Jurkat, Clone E6-1 (cell line): ENCODE results near the gene TALDO1.

Source experiments
- DNase-seq: peaks from one replicate; pipeline ENCODE4 v3.0.0-alpha.2; 2011; ENCODE audit warnings: low read depth, low spot score
- H3K4me3 ChIP-seq: 2 replicates; pipeline ENCODE4 v1.5.1; 2011; ENCODE audit warnings: mild to moderate bottlenecking, low read length, control low read depth, moderate library complexity

The TALDO1 gene

GRCh38 chr11:763549-764321, 16.5 kb downstream of the TALDO1 start:
- no peak for DNase-seq
- no peak overlapping the region for H3K4me3 ChIP-seq

- H3K4me3 ChIP-seq: no peak overlapping the region
- DNase-seq: no peak
Observed at GRCh38 chr11:764322-765024, 17.2 kb downstream of the TALDO1 start.

GRCh38 chr11:765025-765801, 17.9 kb downstream of the TALDO1 start:
- DNase-seq: peak; percentile 50

GRCh38 chr11:765802-766091, 18.5 kb downstream of the TALDO1 start:
- DNase-seq: no peak
- no peak overlapping the region for H3K4me3 ChIP-seq

More at GRCh38 chr11:765025-765801, 17.9 kb downstream of the TALDO1 start:
- no peak overlapping the region for H3K4me3 ChIP-seq

GRCh38 chr11:766106-766935, 19.1 kb downstream of the TALDO1 start:
- no peak overlapping the region for H3K4me3 ChIP-seq
- DNase-seq: no peak

GRCh38 chr11:766936-767210, 19.6 kb downstream of the TALDO1 start:
- no peak overlapping the region for H3K4me3 ChIP-seq
- no peak for DNase-seq

- no peak for DNase-seq
Observed at GRCh38 chr11:767238-767637, 20.0 kb downstream of the TALDO1 start.

GRCh38 chr11:769887-770641, 22.8 kb downstream of the TALDO1 start:
- DNase-seq: no peak
- H3K4me3 ChIP-seq: no peak overlapping the region

More at GRCh38 chr11:767238-767637, 20.0 kb downstream of the TALDO1 start:
- no peak overlapping the region for H3K4me3 ChIP-seq

GRCh38 chr11:770642-771616, 23.7 kb downstream of the TALDO1 start:
- H3K4me3 ChIP-seq: no peak overlapping the region
- no peak for DNase-seq

GRCh38 chr11:771617-772204, 24.4 kb downstream of the TALDO1 start:
- no peak for DNase-seq
- no peak overlapping the region for H3K4me3 ChIP-seq

- DNase-seq: no peak
Observed at GRCh38 chr11:772429-773390, 25.4 kb downstream of the TALDO1 start.

GRCh38 chr11:773425-773824, 26.2 kb downstream of the TALDO1 start:
- H3K4me3 ChIP-seq: no peak overlapping the region
- DNase-seq: no peak

More at GRCh38 chr11:772429-773390, 25.4 kb downstream of the TALDO1 start:
- H3K4me3 ChIP-seq: no peak overlapping the region

GRCh38 chr11:773830-774229, 26.6 kb downstream of the TALDO1 start:
- DNase-seq: no peak
- H3K4me3 ChIP-seq: no peak overlapping the region

GRCh38 chr11:774873-775592, 27.8 kb downstream of the TALDO1 start:
- H3K4me3 ChIP-seq: no peak overlapping the region
- DNase-seq: no peak

GRCh38 chr11:776263-776560, 28.9 kb downstream of the TALDO1 start:
- peak overlapping the region; percentile 81 for H3K4me3 ChIP-seq
- no peak for DNase-seq
